Heart left ventricle (tissue), 13 donors: ENCODE data around the gene GPR4.

Experiments
- POLR2A ChIP-seq, 2 donors: fragments of 450-650 bp; IDR thresholded peaks; one replicate each; pipeline ENCODE4 v1.6.1; 2017; ENCODE audit warnings: antibody characterized with exemption in 2 of 2, mild to moderate bottlenecking in 2 of 2, moderate library complexity in 2 of 2
- TF ChIP-seq, protein P1 (sequence below), 12 donors: fragments of 200-600 bp; sonication (generic) in 4 of 12; IDR thresholded peaks; one replicate each; pipeline versions ENCODE4 v1.5.0 to v1.8.0; 2018 to 2022; ENCODE audit warnings: antibody characterized with exemption in 12 of 12, mild to moderate bottlenecking in 5 of 12
- donor health status: ischemic (EF 13 %, LVEDD 7.1; RV severe dilation, severe dysfunction).
- donor health status: DM: no; HTN: yes; CAD: no.
- donor health status: DM: no; HTN: no; CAD: no.
- donor health status: ischemic (EF 25% LVEDD 6.9; RV normal size, moderate dysfunction).
- donor health status: ischemic (EF 25% LVEDD 5.7; RV mildly dilated, moderate dysfunction).
- donor health status: ischemic (EF 35%, LVEDD 5.7; RV mildly dilated, moderate dysfunction).
- donor health status: nonischemic (EF 11% LVEDD 7.7; RV severe dilation, severe dysfunction).
- donor health status: DM: yes; HTN: yes; CAD: no.
- donor health status: PGD.
- donor health status: ischemic (EF 29% LVEDD 5.4; RV normal size, mild dysfunction).
- donor health status: nonischemic (EF 23%, LVEDD 6.1; RV moderate dilation, normal function).

DNA sequence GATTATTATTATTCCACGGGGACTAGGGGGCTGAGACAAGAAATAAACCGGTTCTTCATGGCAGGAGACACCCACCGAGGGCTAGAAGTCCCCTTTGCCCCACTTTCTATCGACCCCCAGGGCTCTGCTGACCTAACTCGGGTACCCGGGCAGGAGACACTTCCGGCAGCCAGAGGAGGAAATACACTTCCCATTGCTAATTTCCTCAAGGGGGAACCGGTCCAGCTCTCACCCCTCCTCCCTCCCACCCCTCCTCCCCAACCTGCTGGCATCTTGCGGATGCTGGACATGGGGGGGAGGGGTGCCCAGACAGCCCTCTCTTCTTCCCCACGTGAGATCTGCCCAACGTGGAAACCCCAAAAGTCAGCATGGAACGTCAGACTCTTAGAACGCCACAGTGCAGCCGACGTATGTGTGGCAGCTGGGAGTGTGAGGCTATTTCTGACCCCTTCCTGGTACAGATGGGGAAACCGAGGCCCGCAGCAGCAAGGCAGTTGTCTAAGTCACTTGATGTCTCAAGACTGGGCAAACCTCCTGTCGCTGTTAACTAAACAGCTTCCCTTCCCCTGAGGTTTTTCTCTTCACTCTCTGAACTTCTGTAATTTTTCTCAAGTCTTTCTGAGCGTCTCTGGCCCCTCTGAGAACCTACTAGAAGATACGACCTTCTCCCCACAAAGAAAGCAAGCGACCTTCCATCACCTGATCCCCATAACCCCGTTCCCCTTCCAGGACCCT is 3.6 kb downstream of the GPR4 start:
- TF ChIP-seq POLR2A (IDR thresholded peaks at IDR 0.05), result no peak
- TF ChIP-seq, protein P1, sequence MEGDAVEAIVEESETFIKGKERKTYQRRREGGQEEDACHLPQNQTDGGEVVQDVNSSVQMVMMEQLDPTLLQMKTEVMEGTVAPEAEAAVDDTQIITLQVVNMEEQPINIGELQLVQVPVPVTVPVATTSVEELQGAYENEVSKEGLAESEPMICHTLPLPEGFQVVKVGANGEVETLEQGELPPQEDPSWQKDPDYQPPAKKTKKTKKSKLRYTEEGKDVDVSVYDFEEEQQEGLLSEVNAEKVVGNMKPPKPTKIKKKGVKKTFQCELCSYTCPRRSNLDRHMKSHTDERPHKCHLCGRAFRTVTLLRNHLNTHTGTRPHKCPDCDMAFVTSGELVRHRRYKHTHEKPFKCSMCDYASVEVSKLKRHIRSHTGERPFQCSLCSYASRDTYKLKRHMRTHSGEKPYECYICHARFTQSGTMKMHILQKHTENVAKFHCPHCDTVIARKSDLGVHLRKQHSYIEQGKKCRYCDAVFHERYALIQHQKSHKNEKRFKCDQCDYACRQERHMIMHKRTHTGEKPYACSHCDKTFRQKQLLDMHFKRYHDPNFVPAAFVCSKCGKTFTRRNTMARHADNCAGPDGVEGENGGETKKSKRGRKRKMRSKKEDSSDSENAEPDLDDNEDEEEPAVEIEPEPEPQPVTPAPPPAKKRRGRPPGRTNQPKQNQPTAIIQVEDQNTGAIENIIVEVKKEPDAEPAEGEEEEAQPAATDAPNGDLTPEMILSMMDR (IDR thresholded peaks at IDR 0.05), result no peak
